CD8-positive, alpha-beta memory T cell (primary cell): ENCODE data around the gene NTM. TPM values are rescaled to one million over a fixed set of nuclear protein-coding genes. Genes with fewer than 3 reads are reported as not detected.
A peak's percentile ranks its signal among the peaks of the same experiment; 100 is the strongest.

Experiments used
- CTCF ChIA-PET: fragments of 350-600 bp; sonication (Branson Sonifier 250); formaldehyde crosslinking; loops from one replicate; lab custom pipeline; 2021; ENCODE audit warnings: antibody characterized with exemption; lab: Charles Lee
- POLR2A ChIA-PET: fragments of 350-600 bp; sonication (Branson Sonifier 250); formaldehyde crosslinking; loops from one replicate; lab custom pipeline; 2021; ENCODE audit warnings: antibody characterized with exemption; lab: Charles Lee
- DNase-seq, 5 donors: peaks; one replicate each; pipeline versions ENCODE4 v3.0.0 to v3.0.0-alpha.2; 2020 to 2022; ENCODE audit warnings: mixed read lengths in 1 of 5
- H3K27ac ChIP-seq: one replicate; pipeline ENCODE4 v1.7.0; 2013; ENCODE audit warnings: low read depth, mild to moderate bottlenecking, low read length, moderate library complexity
- H3K27me3 ChIP-seq: 2 replicates; pipeline ENCODE4 v1.7.0; 2013; ENCODE audit warnings: low read length, mild to moderate bottlenecking; ENCODE audit not compliant: insufficient read depth, poor library complexity, severe bottlenecking
- H3K36me3 ChIP-seq: 2 replicates; pipeline ENCODE4 v1.7.0; 2013; ENCODE audit warnings: mild to moderate bottlenecking, low read length, moderate library complexity; ENCODE audit not compliant: insufficient read depth
- H3K4me1 ChIP-seq: 2 replicates; pipeline ENCODE4 v1.7.0; 2013; ENCODE audit warnings: mild to moderate bottlenecking, low read length, moderate library complexity; ENCODE audit not compliant: insufficient read depth
- H3K4me3 ChIP-seq: 2 replicates; pipeline ENCODE4 v1.7.0; 2013; ENCODE audit warnings: mild to moderate bottlenecking, low read length
- H3K9me3 ChIP-seq: 2 replicates; pipeline ENCODE4 v1.7.0; 2013; ENCODE audit warnings: mild to moderate bottlenecking, low read length
- H3K27ac Mint-ChIP-seq, 8 donors: one replicate each; pipeline ENCODE4 v1.8.0; 2020 to 2021; ENCODE audit warnings: mixed read lengths in 8 of 8, mild to moderate bottlenecking in 6 of 8, inconsistent platforms in 3 of 8, moderate library complexity in 3 of 8
- H3K27me3 Mint-ChIP-seq, 2 donors: one replicate each; pipeline ENCODE4 v1.8.0; 2020 to 2021; ENCODE audit warnings: mixed read lengths in 2 of 2, mild to moderate bottlenecking in 1 of 2, moderate library complexity in 1 of 2
- H3K36me3 Mint-ChIP-seq, 3 donors: one replicate each; pipeline ENCODE4 v1.8.0; 2020 to 2021; ENCODE audit warnings: mixed read lengths in 3 of 3, inconsistent platforms in 1 of 3, mild to moderate bottlenecking in 1 of 3
- H3K4me1 Mint-ChIP-seq, 3 donors: one replicate each; pipeline ENCODE4 v1.8.0; 2020 to 2021; ENCODE audit warnings: mixed read lengths in 3 of 3, inconsistent platforms in 1 of 3, mild to moderate bottlenecking in 1 of 3
- H3K4me3 Mint-ChIP-seq, 7 donors: one replicate each; pipeline ENCODE4 v1.8.0; 2020 to 2021; ENCODE audit warnings: mixed read lengths in 7 of 7, mild to moderate bottlenecking in 6 of 7, moderate library complexity in 4 of 7, inconsistent platforms in 2 of 7
- H3K9me3 Mint-ChIP-seq, 5 donors: one replicate each; pipeline ENCODE4 v1.8.0; 2020 to 2022; ENCODE audit warnings: mixed read lengths in 5 of 5, mild to moderate bottlenecking in 3 of 5, moderate library complexity in 2 of 5, inconsistent platforms in 1 of 5
- polyA plus RNA-seq: library from polyadenylated mRNA; unstranded; fragments of 300-500 nt; fragmentation: Illumina TruSeq; gene quantifications from one replicate; pipeline ENCODE4 v1.2.3, GENCODE V29; 2021
- total RNA-seq, 2 experiments: library from RNA; stranded (reverse); gene quantifications; one replicate each; pipeline ENCODE4 v1.2.3, GENCODE V29; 2021

The NTM gene
- total and polyA plus RNA-seq, 3 experiments from 2014 or later = not detected

- Histone ChIP-seq H3K4me1 (no peaks in the 10 kb centered on the region), H3K27ac (no peak overlapping the region), H3K27me3 (no peaks in the 10 kb centered on the region), H3K36me3 (no peaks in the 10 kb centered on the region), H3K4me3 (no peak overlapping the region), H3K9me3 (no peaks in the 10 kb centered on the region)
- H3K27me3 Mint-ChIP-seq = peaks cover 0 to 4% of the 10 kb centered on the region in 2 donors
- peaks cover 0 to 7% (median 0%) of the 10 kb centered on the region in 5 donors for H3K9me3 Mint-ChIP-seq
- CTCF ChIA-PET = no interaction called here
- H3K4me1 Mint-ChIP-seq = no peaks in the 10 kb centered on the region
- H3K27ac Mint-ChIP-seq = peak overlapping the region in 1 of 8 donors; percentile 16
- no peaks in the 10 kb centered on the region for H3K36me3 Mint-ChIP-seq
- no peak for DNase-seq
- H3K4me3 Mint-ChIP-seq = no peak overlapping the region
- POLR2A ChIA-PET = no interaction called here
These were observed 838.2 kb downstream of the NTM start for GRCh38 chr11:132208477-132209055.

- Mint-ChIP-seq H3K4me3 (no peak overlapping the region), H3K9me3 (peaks cover 0 to 6% (median 2%) of the 10 kb centered on the region in 5 donors), H3K36me3 (no peaks in the 10 kb centered on the region), H3K4me1 (no peaks in the 10 kb centered on the region), H3K27ac (peak overlapping the region in 1 of 8 donors; percentile 5), H3K27me3 (peaks cover 0 to 4% of the 10 kb centered on the region in 2 donors)
- no peaks in the 10 kb centered on the region for H3K9me3 ChIP-seq
- H3K36me3 ChIP-seq = no peaks in the 10 kb centered on the region
- no peaks in the 10 kb centered on the region for H3K27me3 ChIP-seq
- DNase-seq = no peak
- H3K4me1 ChIP-seq = no peaks in the 10 kb centered on the region
- ChIA-PET CTCF (no interaction called here), POLR2A (no interaction called here)
- no peak overlapping the region for H3K4me3 ChIP-seq
- no peak overlapping the region for H3K27ac ChIP-seq
These were observed 841.1 kb downstream of the NTM start for GRCh38 chr11:132211479-132211878.

- Mint-ChIP-seq H3K4me3 (no peak overlapping the region), H3K9me3 (peaks cover 0 to 3% (median 2%) of the 10 kb centered on the region in 5 donors), H3K36me3 (no peaks in the 10 kb centered on the region), H3K27ac (no peak overlapping the region), H3K27me3 (peaks cover 0 to 4% of the 10 kb centered on the region in 2 donors), H3K4me1 (no peaks in the 10 kb centered on the region)
- no peaks in the 10 kb centered on the region for H3K36me3 ChIP-seq
- H3K27ac ChIP-seq = no peak overlapping the region
- DNase-seq = no peak
- H3K4me1 ChIP-seq = no peaks in the 10 kb centered on the region
- no peaks in the 10 kb centered on the region for H3K27me3 ChIP-seq
- H3K4me3 ChIP-seq = no peak overlapping the region
- H3K9me3 ChIP-seq = no peaks in the 10 kb centered on the region
- ChIA-PET CTCF (no interaction called here), POLR2A (no interaction called here)
These were observed 847.4 kb downstream of the NTM start for GRCh38 chr11:132217856-132218255.

GRCh38 chr11:132220474-132220873, 850.1 kb downstream of the NTM start:
- Mint-ChIP-seq H3K9me3 (peaks cover 0 to 5% (median 2%) of the 10 kb centered on the region in 5 donors), H3K27ac (no peak overlapping the region), H3K4me1 (no peaks in the 10 kb centered on the region), H3K4me3 (no peak overlapping the region), H3K27me3 (no peaks in the 10 kb centered on the region), H3K36me3 (no peaks in the 10 kb centered on the region)
- H3K4me3 ChIP-seq = no peak overlapping the region
- no peak for DNase-seq
- ChIA-PET CTCF (no interaction called here), POLR2A (no interaction called here)
- H3K9me3 ChIP-seq = no peaks in the 10 kb centered on the region
- H3K36me3 ChIP-seq = no peaks in the 10 kb centered on the region
- H3K4me1 ChIP-seq = no peaks in the 10 kb centered on the region
- no peaks in the 10 kb centered on the region for H3K27me3 ChIP-seq
- H3K27ac ChIP-seq = no peak overlapping the region

- H3K36me3 Mint-ChIP-seq = no peaks in the 10 kb centered on the region
- no peak overlapping the region for H3K27ac ChIP-seq
- H3K27me3 Mint-ChIP-seq = no peaks in the 10 kb centered on the region
- H3K4me1 Mint-ChIP-seq = no peaks in the 10 kb centered on the region
- H3K9me3 ChIP-seq = no peaks in the 10 kb centered on the region
- no peak overlapping the region for H3K4me3 ChIP-seq
- no peaks in the 10 kb centered on the region for H3K36me3 ChIP-seq
- H3K4me1 ChIP-seq = no peaks in the 10 kb centered on the region
- no peaks in the 10 kb centered on the region for H3K27me3 ChIP-seq
- no peak overlapping the region for H3K4me3 Mint-ChIP-seq
- POLR2A ChIA-PET = no interaction called here
- CTCF ChIA-PET = no interaction called here
- H3K9me3 Mint-ChIP-seq = peaks cover 0 to 10% (median 2%) of the 10 kb centered on the region in 5 donors
- no peak for DNase-seq
- H3K27ac Mint-ChIP-seq = no peak overlapping the region
These were observed 851.9 kb downstream of the NTM start for GRCh38 chr11:132222345-132222744.

- no peak for DNase-seq
- H3K36me3 Mint-ChIP-seq = no peaks in the 10 kb centered on the region
- Histone ChIP-seq H3K4me1 (no peaks in the 10 kb centered on the region), H3K27ac (no peak overlapping the region), H3K27me3 (no peaks in the 10 kb centered on the region), H3K36me3 (no peaks in the 10 kb centered on the region), H3K9me3 (no peaks in the 10 kb centered on the region), H3K4me3 (no peak overlapping the region)
- H3K27me3 Mint-ChIP-seq = no peaks in the 10 kb centered on the region
- peaks cover 0 to 9% (median 2%) of the 10 kb centered on the region in 5 donors for H3K9me3 Mint-ChIP-seq
- no peak overlapping the region for H3K27ac Mint-ChIP-seq
- no peaks in the 10 kb centered on the region for H3K4me1 Mint-ChIP-seq
- H3K4me3 Mint-ChIP-seq = no peak overlapping the region
- ChIA-PET POLR2A (no interaction called here), CTCF (no interaction called here)
These were observed 856.1 kb downstream of the NTM start for GRCh38 chr11:132226522-132226921.

GRCh38 chr11:132228746-132229325, 858.4 kb downstream of the NTM start:
- Mint-ChIP-seq H3K36me3 (no peaks in the 10 kb centered on the region), H3K4me3 (no peak overlapping the region), H3K9me3 (peaks cover 0 to 8% (median 2%) of the 10 kb centered on the region in 5 donors), H3K4me1 (no peaks in the 10 kb centered on the region), H3K27me3 (no peaks in the 10 kb centered on the region), H3K27ac (no peak overlapping the region)
- Histone ChIP-seq H3K4me1 (no peaks in the 10 kb centered on the region), H3K27me3 (no peaks in the 10 kb centered on the region), H3K36me3 (no peaks in the 10 kb centered on the region), H3K4me3 (no peak overlapping the region), H3K27ac (no peak overlapping the region), H3K9me3 (no peaks in the 10 kb centered on the region)
- CTCF ChIA-PET = no interaction called here
- POLR2A ChIA-PET = no interaction called here
- DNase-seq = no peak

- Mint-ChIP-seq H3K36me3 (no peaks in the 10 kb centered on the region), H3K27me3 (no peaks in the 10 kb centered on the region), H3K9me3 (peaks cover 0 to 3% (median 0%) of the 10 kb centered on the region in 5 donors), H3K4me1 (no peaks in the 10 kb centered on the region), H3K4me3 (peak overlapping the region in 1 of 7 donors; percentile 27), H3K27ac (no peak overlapping the region)
- ChIA-PET POLR2A (no interaction called here), CTCF (no interaction called here)
- Histone ChIP-seq H3K9me3 (no peaks in the 10 kb centered on the region), H3K4me1 (no peaks in the 10 kb centered on the region), H3K4me3 (no peak overlapping the region), H3K27ac (no peak overlapping the region), H3K27me3 (no peaks in the 10 kb centered on the region), H3K36me3 (no peaks in the 10 kb centered on the region)
- no peak for DNase-seq
These were observed 861.4 kb downstream of the NTM start for GRCh38 chr11:132231656-132232347.
